ENCODE data around the gene ENPP6.

The ENPP6 gene

GRCh38 chr4:184080674-184081073 lies 137.0 kb downstream of the ENPP6 start:
- H3K36me3 ChIP-seq (replicated peaks) = no peaks in the 10 kb centered on the region
- TF ChIP-seq CTCF (IDR thresholded peaks at IDR 0.05; ENCODE audit: low read depth, low read length, missing control alignments) = no peak
- H3K4me3 ChIP-seq (ENCODE audit: low read depth, low read length) = no peak overlapping the region
- H3K27ac ChIP-seq = no peak overlapping the region
- DNase-seq = no peak
- in situ Hi-C loops (cut with HindIII; ENCODE audit: low pct_ligation_motif_present, low sequenced_read_pairs) = no loop called here
- H3K27me3 ChIP-seq (replicated peaks) = no peaks in the 10 kb centered on the region

GRCh38 chr4:184074677-184075388 lies 142.8 kb downstream of the ENPP6 start:
- Histone ChIP-seq H3K27me3 (replicated peaks) (no peaks in the 10 kb centered on the region), H3K4me3 (ENCODE audit: low read depth, low read length) (no peak overlapping the region), H3K36me3 (replicated peaks) (no peaks in the 10 kb centered on the region), H3K27ac (no peak overlapping the region)
- DNase-seq = no peak
- TF ChIP-seq CTCF (IDR thresholded peaks at IDR 0.05; ENCODE audit: low read depth, low read length, missing control alignments) = no peak
- in situ Hi-C loops (cut with HindIII; ENCODE audit: low pct_ligation_motif_present, low sequenced_read_pairs) = no loop called here

- Histone ChIP-seq H3K27me3 (replicated peaks) (no peaks in the 10 kb centered on the region), H3K27ac (no peak overlapping the region), H3K4me3 (ENCODE audit: low read depth, low read length) (no peak overlapping the region), H3K36me3 (replicated peaks) (no peaks in the 10 kb centered on the region)
- in situ Hi-C loops (cut with HindIII; ENCODE audit: low pct_ligation_motif_present, low sequenced_read_pairs) = no loop called here
- DNase-seq = no peak
- TF ChIP-seq CTCF (IDR thresholded peaks at IDR 0.05; ENCODE audit: low read depth, low read length, missing control alignments) = no peak
Observed at GRCh38 chr4:184067931-184068554, 149.6 kb downstream of the ENPP6 start.

GRCh38 chr4:184066584-184067300 lies 150.9 kb downstream of the ENPP6 start:
- no peak for DNase-seq
- Histone ChIP-seq H3K36me3 (replicated peaks) (no peaks in the 10 kb centered on the region), H3K27me3 (replicated peaks) (no peaks in the 10 kb centered on the region), H3K27ac (no peak overlapping the region), H3K4me3 (ENCODE audit: low read depth, low read length) (no peak overlapping the region)
- in situ Hi-C loops (cut with HindIII; ENCODE audit: low pct_ligation_motif_present, low sequenced_read_pairs) = no loop called here
- TF ChIP-seq CTCF (IDR thresholded peaks at IDR 0.05; ENCODE audit: low read depth, low read length, missing control alignments) = no peak

GRCh38 chr4:184064877-184065276 lies 152.8 kb downstream of the ENPP6 start:
- in situ Hi-C loops (cut with HindIII; ENCODE audit: low pct_ligation_motif_present, low sequenced_read_pairs) = no loop called here
- no peak for DNase-seq
- no peak overlapping the region for H3K4me3 ChIP-seq (ENCODE audit: low read depth, low read length)
- no peaks in the 10 kb centered on the region for H3K36me3 ChIP-seq (replicated peaks)
- no peak for TF ChIP-seq CTCF (IDR thresholded peaks at IDR 0.05; ENCODE audit: low read depth, low read length, missing control alignments)
- H3K27ac ChIP-seq = no peak overlapping the region
- no peaks in the 10 kb centered on the region for H3K27me3 ChIP-seq (replicated peaks)
